Measurements from ENCODE around the gene PPARD. TPM values are rescaled to one million over a fixed set of nuclear protein-coding genes. Genes with fewer than 3 reads are reported as not detected.

The PPARD gene
- total and polyA plus RNA-seq, 2 experiments from 2014 or later = 9.1 to 20.4 TPM

- TF ChIP-seq EZH2 (IDR thresholded peaks at IDR 0.05; ENCODE audit: borderline replicate concordance) = no peak
- TF ChIP-seq EZH2phosphoT487 (IDR thresholded peaks at IDR 0.05; ENCODE audit: low read depth, severe bottlenecking, unreplicated experiment) = no peak
- TF ChIP-seq CTCF (IDR thresholded peaks at IDR 0.05; ENCODE audit: poor library complexity) = no peak
- no peaks in the 10 kb centered on the region for H3K9me2 ChIP-seq (replicated peaks; ENCODE audit: insufficient read depth)
- peak overlapping the region; percentile 63 for H3K27ac ChIP-seq
- 88% methylated on average over 2 of the region's 2 CpGs for WGBS (ENCODE audit: low lambda C conversion rate, missing lambda C conversion rate)
- H3K4me2 ChIP-seq = no peak overlapping the region
- peak; percentile 45 for DNase-seq (ENCODE audit: low spot score)
- H3K36me3 ChIP-seq (replicated peaks; ENCODE audit: insufficient read depth, low read depth) = no peaks in the 10 kb centered on the region
- no peaks in the 10 kb centered on the region for H3K27me3 ChIP-seq
- no peaks in the 10 kb centered on the region for H4K20me1 ChIP-seq (ENCODE audit: insufficient read depth, poor library complexity, severe bottlenecking)
- H3K4me3 ChIP-seq = no peak overlapping the region
- peaks cover 4% of the 10 kb centered on the region for H3K4me1 ChIP-seq (ENCODE audit: insufficient read depth)
- peaks cover 48% of the 10 kb centered on the region for H3K79me2 ChIP-seq
- no peaks in the 10 kb centered on the region for H3K9me3 ChIP-seq (ENCODE audit: low read depth)
- no peak overlapping the region for H2AFZ ChIP-seq
Observed at GRCh38 chr6:35368038-35368887, 25.9 kb downstream of the PPARD start.

- Histone ChIP-seq H3K4me1 (ENCODE audit: insufficient read depth) (no peaks in the 10 kb centered on the region), H3K4me2 (no peak overlapping the region), H4K20me1 (ENCODE audit: insufficient read depth, poor library complexity, severe bottlenecking) (no peaks in the 10 kb centered on the region), H3K27ac (peak overlapping the region; percentile 42), H3K9me2 (replicated peaks; ENCODE audit: insufficient read depth) (no peaks in the 10 kb centered on the region), H3K9me3 (ENCODE audit: low read depth) (no peaks in the 10 kb centered on the region), H3K27me3 (no peaks in the 10 kb centered on the region), H3K79me2 (peaks cover 47% of the 10 kb centered on the region), H2AFZ (no peak overlapping the region), H3K36me3 (replicated peaks; ENCODE audit: insufficient read depth, low read depth) (no peaks in the 10 kb centered on the region), H3K4me3 (no peak overlapping the region)
- TF ChIP-seq EZH2phosphoT487 (IDR thresholded peaks at IDR 0.05; ENCODE audit: low read depth, severe bottlenecking, unreplicated experiment) = no peak
- TF ChIP-seq EZH2 (IDR thresholded peaks at IDR 0.05; ENCODE audit: borderline replicate concordance) = no peak
- TF ChIP-seq CTCF (IDR thresholded peaks at IDR 0.05; ENCODE audit: poor library complexity) = no peak
- peak; percentile 50 for DNase-seq (ENCODE audit: low spot score)
- 82% methylated on average over 8 of the region's 8 CpGs for WGBS (ENCODE audit: low lambda C conversion rate, missing lambda C conversion rate)
Observed at GRCh38 chr6:35370124-35370741, 27.9 kb downstream of the PPARD start.

GRCh38 chr6:35370785-35371493 is 28.6 kb downstream of the PPARD start:
- no peaks in the 10 kb centered on the region for H3K36me3 ChIP-seq (replicated peaks; ENCODE audit: insufficient read depth, low read depth)
- H3K9me3 ChIP-seq (ENCODE audit: low read depth) = no peaks in the 10 kb centered on the region
- no peak for DNase-seq (ENCODE audit: low spot score)
- no peaks in the 10 kb centered on the region for H3K9me2 ChIP-seq (replicated peaks; ENCODE audit: insufficient read depth)
- 85% methylated on average over 9 of the region's 9 CpGs for WGBS (ENCODE audit: low lambda C conversion rate, missing lambda C conversion rate)
- H3K27me3 ChIP-seq = no peaks in the 10 kb centered on the region
- TF ChIP-seq EZH2 (IDR thresholded peaks at IDR 0.05; ENCODE audit: borderline replicate concordance) = no peak
- TF ChIP-seq EZH2phosphoT487 (IDR thresholded peaks at IDR 0.05; ENCODE audit: low read depth, severe bottlenecking, unreplicated experiment) = no peak
- no peak for TF ChIP-seq CTCF (IDR thresholded peaks at IDR 0.05; ENCODE audit: poor library complexity)
- H3K79me2 ChIP-seq = peaks cover 44% of the 10 kb centered on the region
- no peaks in the 10 kb centered on the region for H4K20me1 ChIP-seq (ENCODE audit: insufficient read depth, poor library complexity, severe bottlenecking)
- no peaks in the 10 kb centered on the region for H3K4me1 ChIP-seq (ENCODE audit: insufficient read depth)
- H2AFZ ChIP-seq = no peak overlapping the region
- no peak overlapping the region for H3K4me3 ChIP-seq
- H3K4me2 ChIP-seq = no peak overlapping the region
- peak overlapping the region; percentile 42 for H3K27ac ChIP-seq
